Astrocyte (in vitro differentiated cells and primary cell): Measurements from ENCODE around the gene ABHD17C. TPM values are rescaled to one million over a fixed set of nuclear protein-coding genes. Genes with fewer than 3 reads are reported as not detected.
A peak's percentile ranks its signal among the peaks of the same experiment; 100 is the strongest.

ENCODE experiments used
- DNase-seq: peaks from one replicate; pipeline ENCODE4 v3.0.0-alpha.2; 2010; ENCODE audit warnings: low read depth
- FAIRE-seq: peaks from 2 replicates; lab custom pipeline; 2011; peaks lifted over from hg19 to GRCh38; lab: Jason Lieb, UNC
- H2AFZ ChIP-seq: 2 replicates; pipeline ENCODE4 v1.6.0; 2012; ENCODE audit warnings: low read depth, low read length, inconsistent platforms
- H3K27ac ChIP-seq: 2 replicates; pipeline ENCODE4 v1.5.1; 2011; ENCODE audit warnings: low read depth, low read length, inconsistent platforms
- H3K27me3 ChIP-seq: 2 replicates; pipeline ENCODE4 v1.6.0; 2011; ENCODE audit warnings: low read length, inconsistent platforms; ENCODE audit not compliant: insufficient read depth
- H3K36me3 ChIP-seq: 2 replicates; pipeline ENCODE4 v1.5.1; 2011; ENCODE audit warnings: low read length, inconsistent platforms; ENCODE audit not compliant: insufficient read depth
- H3K4me1 ChIP-seq: 2 replicates; pipeline ENCODE4 v1.5.1; 2011; ENCODE audit warnings: low read length, inconsistent platforms; ENCODE audit not compliant: insufficient read depth
- H3K4me2 ChIP-seq: 2 replicates; pipeline ENCODE4 v1.6.0; 2012; ENCODE audit warnings: low read length, inconsistent platforms
- H3K4me3 ChIP-seq: 2 replicates; pipeline ENCODE4 v1.5.1; 2011; ENCODE audit warnings: low read depth, mild to moderate bottlenecking, low read length, inconsistent platforms; ENCODE audit not compliant: insufficient read depth
- H3K79me2 ChIP-seq: 2 replicates; pipeline ENCODE4 v1.6.0; 2012; ENCODE audit warnings: mild to moderate bottlenecking, low read length, inconsistent platforms; ENCODE audit not compliant: insufficient read depth
- H3K9ac ChIP-seq: 2 replicates; pipeline ENCODE4 v1.6.0; 2012; ENCODE audit warnings: mild to moderate bottlenecking, low read length, inconsistent platforms
- H3K9me3 ChIP-seq: 2 replicates; pipeline ENCODE4 v1.5.1; 2012; ENCODE audit warnings: low read depth, mild to moderate bottlenecking, low read length, inconsistent platforms; ENCODE audit not compliant: insufficient read depth
- H4K20me1 ChIP-seq: 2 replicates; pipeline ENCODE4 v1.6.0; 2012; ENCODE audit warnings: low read length, inconsistent platforms; ENCODE audit not compliant: insufficient read depth
- H3K27ac Mint-ChIP-seq: one replicate; pipeline ENCODE4 v1.8.0; 2021; ENCODE audit warnings: mild to moderate bottlenecking, mixed read lengths; ENCODE audit not compliant: unreplicated experiment
- H3K27me3 Mint-ChIP-seq: one replicate; pipeline ENCODE4 v1.8.0; 2021; ENCODE audit warnings: low read depth, mixed read lengths; ENCODE audit not compliant: unreplicated experiment
- H3K36me3 Mint-ChIP-seq: one replicate; pipeline ENCODE4 v1.8.0; 2021; ENCODE audit warnings: low read depth, mixed read lengths; ENCODE audit not compliant: unreplicated experiment
- H3K4me1 Mint-ChIP-seq: one replicate; pipeline ENCODE4 v1.8.0; 2021; ENCODE audit warnings: low read depth, mixed read lengths; ENCODE audit not compliant: unreplicated experiment
- H3K4me3 Mint-ChIP-seq: one replicate; pipeline ENCODE4 v1.8.0; 2021; ENCODE audit warnings: mild to moderate bottlenecking, moderate library complexity, mixed read lengths; ENCODE audit not compliant: unreplicated experiment
- H3K9me3 Mint-ChIP-seq: one replicate; pipeline ENCODE4 v1.8.0; 2021; ENCODE audit warnings: mild to moderate bottlenecking, mixed read lengths; ENCODE audit not compliant: unreplicated experiment
- CTCF ChIP-seq: IDR thresholded peaks from 2 replicates; pipeline ENCODE4 v1.5.1; 2011; ENCODE audit warnings: low read depth, mild to moderate bottlenecking, inconsistent platforms, low read length, moderate library complexity; ENCODE audit not compliant: insufficient read depth
- EZH2 ChIP-seq: IDR thresholded peaks from 2 replicates; pipeline ENCODE4 v1.6.1; 2012; ENCODE audit warnings: mild to moderate bottlenecking, low read length, inconsistent platforms; ENCODE audit not compliant: insufficient read depth
- total RNA-seq: library from RNA; stranded (reverse); gene quantifications from 2 replicates; pipeline ENCODE4 v1.2.1, GENCODE V29; 2021

Gene ABHD17C
- total RNA-seq, 1 donor from 2014 or later, result 10.2 TPM

GRCh38 chr15:80694611-80695098 is 455 bp upstream of the ABHD17C start:
- no peak for FAIRE-seq
- peaks cover 22% of the 10 kb centered on the region for H3K4me1 Mint-ChIP-seq
- H3K4me2 ChIP-seq, result peak overlapping the region; percentile 90
- H3K27ac Mint-ChIP-seq, result peak overlapping the region; percentile 71
- no peaks in the 10 kb centered on the region for H3K9me3 Mint-ChIP-seq
- no peaks in the 10 kb centered on the region for H3K36me3 Mint-ChIP-seq
- peaks cover 33% of the 10 kb centered on the region for H4K20me1 ChIP-seq
- no peaks in the 10 kb centered on the region for H3K27me3 ChIP-seq
- TF ChIP-seq EZH2 (no peak), CTCF (no peak)
- peaks cover 37% of the 10 kb centered on the region for H3K79me2 ChIP-seq
- peak overlapping the region; percentile 91 for H3K4me3 Mint-ChIP-seq
- no peaks in the 10 kb centered on the region for H3K36me3 ChIP-seq
- no peaks in the 10 kb centered on the region for H3K27me3 Mint-ChIP-seq
- no peak overlapping the region for H3K27ac ChIP-seq
- DNase-seq, result peak; percentile 36
- peak overlapping the region; percentile 69 for H3K4me3 ChIP-seq
- peak overlapping the region; percentile 75 for H3K9ac ChIP-seq
- peak overlapping the region; percentile 47 for H2AFZ ChIP-seq
- H3K9me3 ChIP-seq, result no peaks in the 10 kb centered on the region
- H3K4me1 ChIP-seq, result peaks cover 13% of the 10 kb centered on the region

GRCh38 chr15:80695911-80696661 is 976 bp downstream of the ABHD17C start:
- TF ChIP-seq CTCF (no peak), EZH2 (no peak)
- H3K9me3 ChIP-seq, result no peaks in the 10 kb centered on the region
- peak overlapping the region; percentile 98 for H3K4me2 ChIP-seq
- no peak for FAIRE-seq
- peak overlapping the region; percentile 77 for H3K4me3 ChIP-seq
- peaks cover 16% of the 10 kb centered on the region for H3K4me1 ChIP-seq
- no peak for DNase-seq
- peak overlapping the region; percentile 79 for H3K27ac Mint-ChIP-seq
- no peaks in the 10 kb centered on the region for H3K27me3 ChIP-seq
- H3K27ac ChIP-seq, result no peak overlapping the region
- H3K36me3 Mint-ChIP-seq, result no peaks in the 10 kb centered on the region
- peaks cover 20% of the 10 kb centered on the region for H3K4me1 Mint-ChIP-seq
- no peaks in the 10 kb centered on the region for H3K9me3 Mint-ChIP-seq
- H2AFZ ChIP-seq, result peak overlapping the region; percentile 93
- no peaks in the 10 kb centered on the region for H3K27me3 Mint-ChIP-seq
- no peaks in the 10 kb centered on the region for H3K36me3 ChIP-seq
- H3K79me2 ChIP-seq, result peaks cover 50% of the 10 kb centered on the region
- H3K4me3 Mint-ChIP-seq, result peak overlapping the region; percentile 93
- peak overlapping the region; percentile 79 for H3K9ac ChIP-seq
- peaks cover 48% of the 10 kb centered on the region for H4K20me1 ChIP-seq
